Measurements from ENCODE around the gene PIAS1.

- no peak for TF ChIP-seq SIN3A (IDR thresholded peaks at IDR 0.05; ENCODE audit: low read depth)
- TF ChIP-seq POLR2AphosphoS5 (IDR thresholded peaks at IDR 0.05; ENCODE audit: low read depth, low read length): no peak
- TF ChIP-seq POLR2A (IDR thresholded peaks at IDR 0.05; ENCODE audit: borderline replicate concordance, extremely low read depth, insufficient read depth, insufficient read length): no peak
- no peak for TF ChIP-seq ZNF274 (IDR thresholded peaks at IDR 0.05; ENCODE audit: low read depth, low read length)
Observed at GRCh38 chr15:68208636-68209240, 154.6 kb downstream of the PIAS1 start.

Data from HCT116 (cell line).